Endothelial cell (in vitro differentiated cells): ENCODE results near the gene MDM4. TPM values are rescaled to one million over a fixed set of nuclear protein-coding genes. Genes with fewer than 3 reads are reported as not detected.

Source experiments
- DNase-seq: peaks from one replicate; pipeline ENCODE4 v3.0.0; 2021; ENCODE audit warnings: low spot score
- H3K27ac Mint-ChIP-seq: one replicate; pipeline ENCODE4 v1.8.0; 2021; ENCODE audit warnings: mixed read lengths, inconsistent platforms; ENCODE audit not compliant: unreplicated experiment
- H3K27me3 Mint-ChIP-seq: one replicate; pipeline ENCODE4 v1.8.0; 2021; ENCODE audit warnings: mild to moderate bottlenecking, moderate library complexity, mixed read lengths, inconsistent platforms; ENCODE audit not compliant: unreplicated experiment
- H3K36me3 Mint-ChIP-seq: one replicate; pipeline ENCODE4 v1.8.0; 2021; ENCODE audit warnings: mild to moderate bottlenecking, low read depth, mixed read lengths, inconsistent platforms; ENCODE audit not compliant: unreplicated experiment
- H3K4me1 Mint-ChIP-seq: one replicate; pipeline ENCODE4 v1.8.0; 2021; ENCODE audit warnings: mild to moderate bottlenecking, mixed read lengths, inconsistent platforms; ENCODE audit not compliant: unreplicated experiment
- H3K4me3 Mint-ChIP-seq: one replicate; pipeline ENCODE4 v1.8.0; 2021; ENCODE audit warnings: mild to moderate bottlenecking, mixed read lengths, inconsistent platforms; ENCODE audit not compliant: unreplicated experiment
- H3K9me3 Mint-ChIP-seq: one replicate; pipeline ENCODE4 v1.8.0; 2021; ENCODE audit warnings: mixed read lengths, inconsistent platforms; ENCODE audit not compliant: unreplicated experiment
- total RNA-seq: library from RNA; stranded (reverse); fragmentation: NEBNext Ultra II Directional; extraction: Animal tissue kit (Norgen Biotek cat#: 25700); gene quantifications from one replicate; pipeline ENCODE4 v1.2.1, GENCODE V29; 2021; ENCODE audit not compliant: unreplicated experiment
- TF ChIP-seq, protein P1 (sequence below): fragments of 200-600 bp; sonication (generic); IDR thresholded peaks from one replicate; pipeline ENCODE4 v1.5.0; 2021; ENCODE audit warnings: antibody characterized with exemption; ENCODE audit not compliant: unreplicated experiment

MDM4 gene
- total RNA-seq, 1 donor from 2014 or later: 57.8 TPM

DNA sequence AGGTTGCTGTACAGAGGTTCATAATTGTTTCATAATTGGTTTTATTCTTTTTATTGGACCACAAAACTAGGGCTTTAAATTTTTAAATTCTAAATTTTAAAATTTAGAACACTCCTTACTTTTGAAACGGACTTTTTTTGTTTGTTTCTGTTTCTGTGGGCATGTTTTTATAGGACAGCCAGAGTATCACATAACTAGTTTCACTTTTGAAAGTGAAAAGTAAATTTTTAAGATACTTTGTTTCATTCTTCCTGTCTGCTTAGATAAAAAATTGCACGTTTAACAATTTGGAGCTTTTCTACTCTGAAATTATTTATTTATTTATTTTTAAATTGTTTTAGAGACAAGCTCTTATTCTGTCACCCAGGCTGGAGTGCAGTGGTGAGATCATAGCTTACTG is 29.7 kb downstream of the MDM4 start:
- Mint-ChIP-seq H3K27me3 (no peaks in the 10 kb centered on the region), H3K4me3 (no peak overlapping the region), H3K36me3 (peaks cover 37% of the 10 kb centered on the region), H3K4me1 (peaks cover 3% of the 10 kb centered on the region), H3K27ac (no peak overlapping the region), H3K9me3 (no peaks in the 10 kb centered on the region)
- TF ChIP-seq, protein P1, sequence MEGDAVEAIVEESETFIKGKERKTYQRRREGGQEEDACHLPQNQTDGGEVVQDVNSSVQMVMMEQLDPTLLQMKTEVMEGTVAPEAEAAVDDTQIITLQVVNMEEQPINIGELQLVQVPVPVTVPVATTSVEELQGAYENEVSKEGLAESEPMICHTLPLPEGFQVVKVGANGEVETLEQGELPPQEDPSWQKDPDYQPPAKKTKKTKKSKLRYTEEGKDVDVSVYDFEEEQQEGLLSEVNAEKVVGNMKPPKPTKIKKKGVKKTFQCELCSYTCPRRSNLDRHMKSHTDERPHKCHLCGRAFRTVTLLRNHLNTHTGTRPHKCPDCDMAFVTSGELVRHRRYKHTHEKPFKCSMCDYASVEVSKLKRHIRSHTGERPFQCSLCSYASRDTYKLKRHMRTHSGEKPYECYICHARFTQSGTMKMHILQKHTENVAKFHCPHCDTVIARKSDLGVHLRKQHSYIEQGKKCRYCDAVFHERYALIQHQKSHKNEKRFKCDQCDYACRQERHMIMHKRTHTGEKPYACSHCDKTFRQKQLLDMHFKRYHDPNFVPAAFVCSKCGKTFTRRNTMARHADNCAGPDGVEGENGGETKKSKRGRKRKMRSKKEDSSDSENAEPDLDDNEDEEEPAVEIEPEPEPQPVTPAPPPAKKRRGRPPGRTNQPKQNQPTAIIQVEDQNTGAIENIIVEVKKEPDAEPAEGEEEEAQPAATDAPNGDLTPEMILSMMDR: no peak
- DNase-seq: no peak

DNA sequence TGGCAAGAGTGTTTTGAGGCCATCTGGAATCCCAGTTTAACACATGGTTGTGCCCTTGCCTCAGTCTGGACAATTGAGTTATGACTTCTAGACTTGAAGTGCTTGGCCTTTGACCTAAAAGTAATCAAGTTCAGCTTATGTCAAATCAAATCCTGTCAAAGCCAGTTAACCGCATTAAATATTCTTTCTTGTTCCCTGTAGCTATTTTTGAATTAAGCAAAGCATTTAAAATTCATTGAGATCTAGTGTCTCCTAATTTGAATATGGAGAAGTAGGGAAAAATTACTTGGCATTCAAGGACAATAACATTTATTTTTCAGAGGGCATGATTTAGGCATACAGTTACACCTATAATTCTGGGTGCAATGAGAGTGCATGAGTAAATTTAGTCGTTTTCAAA is 32.1 kb downstream of the MDM4 start:
- TF ChIP-seq, protein P1: no peak
- Mint-ChIP-seq H3K27ac (no peak overlapping the region), H3K9me3 (no peaks in the 10 kb centered on the region), H3K27me3 (no peaks in the 10 kb centered on the region), H3K36me3 (peaks cover 27% of the 10 kb centered on the region), H3K4me1 (peaks cover 2% of the 10 kb centered on the region), H3K4me3 (no peak overlapping the region)
- no peak for DNase-seq

DNA sequence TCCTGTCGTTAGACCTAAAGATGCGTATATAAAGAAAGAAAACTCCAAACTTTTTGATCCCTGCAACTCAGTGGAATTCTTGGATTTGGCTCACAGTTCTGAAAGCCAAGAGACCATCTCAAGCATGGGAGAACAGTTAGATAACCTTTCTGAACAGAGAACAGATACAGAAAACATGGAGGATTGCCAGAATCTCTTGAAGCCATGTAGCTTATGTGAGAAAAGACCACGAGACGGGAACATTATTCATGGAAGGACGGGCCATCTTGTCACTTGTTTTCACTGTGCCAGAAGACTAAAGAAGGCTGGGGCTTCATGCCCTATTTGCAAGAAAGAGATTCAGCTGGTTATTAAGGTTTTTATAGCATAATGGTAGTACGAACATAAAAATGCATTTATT is 33.1 kb downstream of the MDM4 start:
- no peaks in the 10 kb centered on the region for H3K4me1 Mint-ChIP-seq
- H3K9me3 Mint-ChIP-seq: no peaks in the 10 kb centered on the region
- DNase-seq: no peak
- no peak overlapping the region for H3K4me3 Mint-ChIP-seq
- no peaks in the 10 kb centered on the region for H3K27me3 Mint-ChIP-seq
- peaks cover 21% of the 10 kb centered on the region for H3K36me3 Mint-ChIP-seq
- TF ChIP-seq, protein P1: no peak
- H3K27ac Mint-ChIP-seq: no peak overlapping the region

DNA sequence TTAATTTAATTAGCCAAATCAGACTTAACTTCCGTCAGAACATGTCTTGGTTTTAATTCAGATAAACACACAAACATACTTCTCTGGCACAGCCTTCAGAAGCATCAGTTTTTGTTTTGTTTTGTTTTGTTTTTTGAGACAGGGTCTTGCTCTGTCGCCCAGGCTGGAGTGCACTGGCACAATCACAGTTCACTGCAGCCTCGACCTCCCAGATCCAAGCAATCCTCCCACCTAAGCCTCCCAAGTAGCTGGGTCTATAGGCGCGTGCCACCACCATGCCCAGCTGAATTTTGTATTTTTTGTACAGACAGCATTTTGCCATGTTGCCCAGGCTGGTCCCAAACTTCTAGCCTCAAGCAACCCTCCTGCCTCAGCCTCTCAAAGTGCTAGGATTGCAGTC is 34.7 kb downstream of the MDM4 start:
- H3K4me1 Mint-ChIP-seq: no peaks in the 10 kb centered on the region
- H3K27ac Mint-ChIP-seq: no peak overlapping the region
- H3K36me3 Mint-ChIP-seq: peaks cover 16% of the 10 kb centered on the region
- no peaks in the 10 kb centered on the region for H3K27me3 Mint-ChIP-seq
- no peak for DNase-seq
- TF ChIP-seq, protein P1: no peak
- no peak overlapping the region for H3K4me3 Mint-ChIP-seq
- no peaks in the 10 kb centered on the region for H3K9me3 Mint-ChIP-seq

DNA sequence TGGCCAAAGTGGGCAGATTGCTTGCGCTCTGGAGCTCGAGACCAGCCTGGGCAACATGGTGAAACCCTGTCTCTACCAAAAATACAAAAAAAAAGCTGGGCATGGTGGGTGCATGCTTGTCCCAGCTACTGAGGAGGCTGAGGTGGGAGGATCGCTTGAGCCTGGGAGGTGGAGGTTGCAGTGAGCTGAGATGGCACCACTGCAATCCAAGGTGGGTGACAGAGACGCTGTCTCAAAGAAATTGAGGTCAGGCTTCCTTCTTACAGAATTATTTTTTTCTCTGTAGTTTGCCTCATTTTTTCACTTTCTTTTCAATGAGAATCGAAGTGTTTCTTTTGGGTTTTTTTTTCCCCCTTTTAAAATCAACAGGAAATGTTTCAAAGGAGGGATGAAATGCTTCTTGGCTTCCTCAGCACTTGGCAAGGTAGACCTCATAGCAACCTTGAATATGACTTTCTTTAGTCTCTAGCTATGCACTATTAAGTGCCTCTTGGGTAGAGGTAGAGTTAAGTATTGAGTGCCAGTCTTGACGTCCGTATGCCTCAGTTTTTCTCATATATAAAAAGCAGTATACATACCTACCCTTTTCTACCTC is 40.3 kb downstream of the MDM4 start:
- peaks cover 2% of the 10 kb centered on the region for H3K27me3 Mint-ChIP-seq
- no peak for DNase-seq
- TF ChIP-seq, protein P1: no peak
- no peaks in the 10 kb centered on the region for H3K9me3 Mint-ChIP-seq
- no peak overlapping the region for H3K4me3 Mint-ChIP-seq
- no peak overlapping the region for H3K27ac Mint-ChIP-seq
- H3K36me3 Mint-ChIP-seq: no peaks in the 10 kb centered on the region
- H3K4me1 Mint-ChIP-seq: peaks cover 4% of the 10 kb centered on the region
